Lower lobe of right lung (tissue), 2 donors: ENCODE data around the gene PLXNA4. TPM values are rescaled to one million over a fixed set of nuclear protein-coding genes. Genes with fewer than 3 reads are reported as not detected.

Experiments used
- ATAC-seq, 2 donors: fragments of 200-7000 bp; cut with Tn5 transposase; one replicate each; pipeline ENCODE4 v1.9.1; 2020 to 2022; ENCODE audit warnings: mild to moderate bottlenecking in 2 of 2, moderate library complexity in 2 of 2
- DNase-seq: peaks from one replicate; pipeline ENCODE4 v3.0.0-alpha.2; 2020
- H3K27ac ChIP-seq: fragments of 200-600 bp; one replicate; pipeline ENCODE4 v1.8.0; 2022
- H3K27me3 ChIP-seq: fragments of 200-600 bp; one replicate; pipeline ENCODE4 v1.8.0; 2022; ENCODE audit warnings: low read depth
- H3K36me3 ChIP-seq: fragments of 200-600 bp; one replicate; pipeline ENCODE4 v1.8.0; 2022; ENCODE audit warnings: mild to moderate bottlenecking
- H3K4me1 ChIP-seq: fragments of 200-600 bp; one replicate; pipeline ENCODE4 v1.8.0; 2022
- H3K4me3 ChIP-seq: fragments of 200-600 bp; one replicate; pipeline ENCODE4 v1.8.0; 2022; ENCODE audit warnings: mild to moderate bottlenecking
- H3K9me3 ChIP-seq: fragments of 200-600 bp; one replicate; pipeline ENCODE4 v1.8.0; 2022
- CTCF ChIP-seq: fragments of 200-600 bp; IDR thresholded peaks from one replicate; pipeline ENCODE4 v1.8.0; 2022; ENCODE audit warnings: antibody characterized with exemption, mild to moderate bottlenecking
- intact Hi-C: fragments of 100-400 bp; cut with DNase I; formaldehyde crosslinking; loops from one replicate; pipeline ENCODE4 v1.11.0; 2022
- total RNA-seq: library from RNA; stranded (reverse); fragmentation: NEBNext Ultra II Directional; extraction: Animal tissue kit (Norgen Biotek cat#: 25700); gene quantifications from one replicate; pipeline ENCODE4 v1.2.1, GENCODE V29; 2021
- donor health status: DM: no; HTN: yes; CAD: no; lungs with severe emphysema.

Gene PLXNA4
- total RNA-seq, 1 donor from 2014 or later = 4.3 TPM

- H3K36me3 ChIP-seq = no peaks in the 10 kb centered on the region
- intact Hi-C loops = no loop called here
- no peaks in the 10 kb centered on the region for H3K4me1 ChIP-seq
- no peak overlapping the region for H3K27ac ChIP-seq
- no peaks in the 10 kb centered on the region for H3K9me3 ChIP-seq
- H3K4me3 ChIP-seq = no peak overlapping the region
- DNase-seq (no peak), ATAC-seq (no peak)
- no peaks in the 10 kb centered on the region for H3K27me3 ChIP-seq
- TF ChIP-seq CTCF = no peak
These were observed 268.8 kb downstream of the PLXNA4 start for GRCh38 chr7:132307465-132307864.

GRCh38 chr7:132300599-132301277, 275.5 kb downstream of the PLXNA4 start:
- no peak for ATAC-seq

GRCh38 chr7:132298790-132299189, 277.5 kb downstream of the PLXNA4 start:
- no peaks in the 10 kb centered on the region for H3K9me3 ChIP-seq
- intact Hi-C loops = no loop called here
- no peaks in the 10 kb centered on the region for H3K27me3 ChIP-seq
- H3K27ac ChIP-seq = no peak overlapping the region
- DNase-seq = no peak
- no peak overlapping the region for H3K4me3 ChIP-seq
- H3K36me3 ChIP-seq = no peaks in the 10 kb centered on the region
- no peaks in the 10 kb centered on the region for H3K4me1 ChIP-seq
- no peak for ATAC-seq
- TF ChIP-seq CTCF = no peak

More at GRCh38 chr7:132300599-132301277, 275.5 kb downstream of the PLXNA4 start:
- Histone ChIP-seq H3K9me3 (no peaks in the 10 kb centered on the region), H3K27ac (no peak overlapping the region), H3K36me3 (no peaks in the 10 kb centered on the region), H3K4me1 (no peaks in the 10 kb centered on the region), H3K27me3 (no peaks in the 10 kb centered on the region), H3K4me3 (no peak overlapping the region)
- no peak for DNase-seq
- intact Hi-C loops = no loop called here
- TF ChIP-seq CTCF = no peak

GRCh38 chr7:132296820-132297219, 279.4 kb downstream of the PLXNA4 start:
- DNase-seq = no peak
- Histone ChIP-seq H3K27ac (no peak overlapping the region), H3K4me3 (no peak overlapping the region), H3K27me3 (no peaks in the 10 kb centered on the region), H3K36me3 (no peaks in the 10 kb centered on the region), H3K9me3 (no peaks in the 10 kb centered on the region), H3K4me1 (no peaks in the 10 kb centered on the region)
- no peak for ATAC-seq
- no peak for TF ChIP-seq CTCF
- intact Hi-C loops = no loop called here

- Histone ChIP-seq H3K27me3 (no peaks in the 10 kb centered on the region), H3K9me3 (no peaks in the 10 kb centered on the region), H3K27ac (no peak overlapping the region), H3K4me1 (no peaks in the 10 kb centered on the region), H3K36me3 (no peaks in the 10 kb centered on the region), H3K4me3 (no peak overlapping the region)
- ATAC-seq = no peak
- intact Hi-C loops = no loop called here
- TF ChIP-seq CTCF = no peak
- DNase-seq = no peak
These were observed 281.1 kb downstream of the PLXNA4 start for GRCh38 chr7:132295175-132295574.
